ENCODE data around the gene GATAD2B.
"Not testable (repeated sequence)": the region's sequence is repeated elsewhere in the genome, so short reads cannot be mapped to it uniquely, and the experiment has no call there.

The GATAD2B gene

GRCh38 chr1:153776352-153776751 is 146.4 kb downstream of the GATAD2B start:
- DNase-seq: no peak

DNA sequence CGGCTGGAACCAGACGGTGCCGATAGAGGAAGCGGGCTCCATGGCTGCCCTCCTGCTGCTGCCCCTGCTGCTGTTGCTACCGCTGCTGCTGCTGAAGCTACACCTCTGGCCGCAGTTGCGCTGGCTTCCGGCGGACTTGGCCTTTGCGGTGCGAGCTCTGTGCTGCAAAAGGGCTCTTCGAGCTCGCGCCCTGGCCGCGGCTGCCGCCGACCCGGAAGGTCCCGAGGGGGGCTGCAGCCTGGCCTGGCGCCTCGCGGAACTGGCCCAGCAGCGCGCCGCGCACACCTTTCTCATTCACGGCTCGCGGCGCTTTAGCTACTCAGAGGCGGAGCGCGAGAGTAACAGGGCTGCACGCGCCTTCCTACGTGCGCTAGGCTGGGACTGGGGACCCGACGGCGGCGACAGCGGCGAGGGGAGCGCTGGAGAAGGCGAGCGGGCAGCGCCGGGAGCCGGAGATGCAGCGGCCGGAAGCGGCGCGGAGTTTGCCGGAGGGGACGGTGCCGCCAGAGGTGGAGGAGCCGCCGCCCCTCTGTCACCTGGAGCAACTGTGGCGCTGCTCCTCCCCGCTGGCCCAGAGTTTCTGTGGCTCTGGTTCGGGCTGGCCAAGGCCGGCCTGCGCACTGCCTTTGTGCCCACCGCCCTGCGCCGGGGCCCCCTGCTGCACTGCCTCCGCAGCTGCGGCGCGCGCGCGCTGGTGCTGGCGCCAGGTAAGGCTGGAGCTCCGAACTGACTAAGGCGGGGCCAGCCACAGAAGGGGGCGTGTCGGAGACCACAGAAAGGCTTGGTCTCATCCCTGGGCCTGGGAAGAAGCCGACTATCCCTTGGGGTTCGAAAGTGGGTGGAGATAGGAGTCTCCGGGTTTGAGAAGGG is 147.1 kb downstream of the GATAD2B start:
- peak; percentile 88 for DNase-seq

- peak; percentile 84 for DNase-seq
Observed at GRCh38 chr1:153774780-153775457, 147.9 kb downstream of the GATAD2B start, which contains the start of gene SLC27A3. Gene SLC27A3, plus strand, starts transcription at chr1:153775407. Its CDS starts 91 bp downstream, at chr1:153775498.

- no peak for DNase-seq
Observed at GRCh38 chr1:153774026-153774595, 148.7 kb downstream of the GATAD2B start.

DNA sequence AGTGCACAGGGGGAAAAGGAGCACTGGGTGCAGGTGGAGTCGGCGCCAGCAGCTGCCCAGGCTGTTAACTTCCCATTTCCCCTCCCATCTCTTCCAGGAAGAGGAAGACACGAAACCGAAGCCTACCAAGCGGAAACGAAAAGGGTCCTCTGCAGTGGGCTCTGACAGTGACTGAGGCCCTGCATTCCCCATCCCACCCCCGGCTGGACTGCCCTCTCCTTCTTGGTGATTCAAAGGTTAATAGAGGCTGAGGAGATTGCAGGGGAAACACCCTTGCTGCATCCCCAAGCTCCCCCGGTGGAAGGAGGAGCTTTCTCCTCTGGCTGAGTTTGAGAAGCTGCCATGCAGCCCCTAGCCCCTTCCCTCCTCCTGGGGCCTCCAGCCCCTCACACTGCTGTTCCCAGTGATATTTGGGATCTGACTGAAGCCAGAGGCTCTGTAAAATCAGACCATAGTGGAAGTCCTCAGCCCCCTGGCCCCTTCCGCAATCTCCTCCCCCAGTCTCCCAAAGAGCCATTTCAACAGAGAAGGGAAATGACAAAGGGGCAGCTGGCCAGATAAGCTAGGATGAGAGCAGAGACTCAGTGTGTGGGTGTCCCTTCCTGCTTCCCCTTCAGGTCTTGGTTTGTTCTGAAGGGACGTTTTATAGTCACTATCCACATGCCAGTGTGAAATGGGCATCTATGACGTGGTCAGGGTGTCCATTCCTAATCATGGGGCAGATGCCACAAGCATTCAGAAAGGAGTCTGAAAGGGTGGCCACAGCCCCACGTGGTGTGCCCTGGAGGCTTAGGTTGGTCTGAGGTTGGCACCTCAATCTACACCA is 149.5 kb downstream of the GATAD2B start:
- DNase-seq: no peak

DNA sequence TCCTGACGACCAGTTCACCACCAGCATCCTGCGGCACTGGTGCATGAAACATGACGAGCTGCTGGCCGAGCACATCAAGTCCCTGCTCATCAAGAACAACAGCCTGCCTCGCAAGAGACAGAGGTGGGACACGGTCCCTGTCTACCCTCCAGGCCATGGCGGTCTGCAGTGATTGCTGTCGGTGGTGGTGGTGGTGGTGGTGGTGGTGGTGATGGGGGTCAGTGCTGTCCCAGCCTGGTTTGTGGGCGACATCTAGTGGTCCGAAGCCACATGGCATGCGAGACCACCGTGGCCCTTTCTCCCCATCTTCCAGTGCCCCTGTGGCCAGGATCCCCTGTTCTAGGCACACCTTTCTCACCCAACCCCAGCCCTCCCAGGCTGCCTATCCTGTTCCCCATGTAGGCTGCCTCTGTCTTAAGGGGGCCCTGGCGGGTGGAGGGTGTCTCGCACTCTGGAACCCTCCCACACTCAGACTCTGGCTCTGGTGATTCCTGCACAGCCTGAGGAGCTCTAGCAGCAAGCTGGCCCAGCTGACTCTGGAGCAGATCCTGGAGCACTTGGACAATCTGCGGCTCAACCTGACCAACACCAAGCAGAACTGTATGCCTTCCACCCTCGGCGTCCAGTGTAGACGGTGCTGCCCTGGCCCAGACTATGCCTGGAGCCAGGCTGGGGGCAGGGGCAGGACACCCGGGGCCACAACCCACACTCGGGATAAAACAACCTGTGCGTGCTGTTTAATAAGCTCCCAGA is 150.8 kb downstream of the GATAD2B start:
- DNase-seq: peak; percentile 68

- DNase-seq: no peak
Observed at GRCh38 chr1:153771261-153771660, 151.5 kb downstream of the GATAD2B start.

DNA sequence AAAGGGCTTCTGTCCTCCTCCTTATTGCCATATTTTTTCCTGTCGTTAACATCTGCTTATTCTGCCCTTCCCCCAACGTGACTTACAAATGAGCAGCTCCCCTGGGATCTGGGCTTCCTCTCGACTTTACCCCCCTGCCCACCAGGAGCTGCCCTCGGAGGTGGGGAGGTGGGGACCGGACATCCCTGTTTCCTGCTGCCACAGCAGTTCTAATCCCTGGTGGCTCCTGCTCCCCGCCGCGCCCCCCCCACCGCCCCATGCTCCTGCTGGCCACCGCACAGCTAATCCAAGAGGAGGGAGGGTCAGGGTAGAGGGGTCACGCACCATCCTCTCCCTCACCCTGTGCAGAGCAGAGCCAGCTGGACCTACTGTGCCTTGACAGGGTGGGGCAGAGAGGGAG is 152.0 kb downstream of the GATAD2B start:
- peak; percentile 70 for DNase-seq

GRCh38 chr1:153769221-153769620 is 153.6 kb downstream of the GATAD2B start:
- DNase-seq: no peak

DNA sequence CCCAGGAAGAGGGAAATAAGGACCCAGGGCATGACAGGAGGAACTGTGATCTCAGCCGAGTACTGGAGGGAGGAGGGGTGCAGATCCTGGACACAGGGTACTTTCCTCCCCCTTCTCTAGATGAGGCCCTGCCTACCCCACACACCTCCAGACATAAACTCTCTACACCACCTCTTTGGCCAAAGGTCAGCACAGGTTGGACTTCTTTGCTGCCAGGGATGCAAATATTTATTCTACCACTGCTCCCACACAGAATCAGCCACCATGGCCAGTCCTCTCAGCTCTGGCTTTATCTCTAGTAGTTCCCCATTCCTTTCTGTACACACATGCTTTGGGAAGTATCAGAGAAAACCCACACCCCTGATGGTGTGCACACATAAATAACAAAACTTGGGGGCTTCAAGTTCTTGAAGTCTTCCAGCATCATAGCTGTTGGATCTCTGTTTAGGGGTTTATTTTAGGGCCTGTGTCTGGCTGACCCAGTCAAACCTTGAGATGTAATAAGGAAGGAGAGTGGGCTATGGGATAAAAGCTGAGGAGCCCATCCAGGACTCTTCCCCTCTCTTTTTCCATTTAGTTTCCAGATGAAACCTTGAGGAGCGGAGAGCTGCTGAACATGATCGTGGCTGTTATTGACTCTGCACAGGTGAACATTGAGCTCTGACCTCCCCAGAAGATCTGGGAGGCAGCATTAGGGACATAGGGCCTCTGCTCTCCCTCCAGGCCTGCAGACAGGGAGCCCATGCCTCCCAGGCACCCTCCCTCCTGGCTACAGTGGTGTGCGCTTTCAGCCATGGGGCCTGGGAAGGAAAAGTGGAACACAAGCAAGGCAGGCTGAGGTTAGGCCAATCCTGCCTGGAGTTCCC is 154.2 kb downstream of the GATAD2B start:
- no peak for DNase-seq

DNA sequence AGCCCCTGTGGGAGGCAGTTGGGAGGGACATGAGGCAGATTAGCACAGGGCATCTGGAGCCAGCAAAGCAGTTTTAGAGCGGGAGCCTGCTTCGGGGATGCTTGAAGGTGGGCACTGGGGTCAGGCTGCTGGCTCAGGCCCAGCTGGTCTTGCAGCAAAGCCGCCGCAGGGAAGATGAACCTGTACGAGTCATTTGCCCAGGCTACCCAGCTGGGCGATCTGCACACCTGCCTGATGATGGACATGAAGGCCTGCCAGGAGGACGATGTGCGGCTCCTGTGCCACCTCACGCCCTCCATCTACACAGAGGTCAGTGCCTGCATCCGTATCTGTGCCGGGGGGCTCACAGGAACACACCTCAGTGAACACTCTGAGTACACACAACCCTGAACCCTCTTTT is 155.3 kb downstream of the GATAD2B start:
- DNase-seq: no peak

DNA sequence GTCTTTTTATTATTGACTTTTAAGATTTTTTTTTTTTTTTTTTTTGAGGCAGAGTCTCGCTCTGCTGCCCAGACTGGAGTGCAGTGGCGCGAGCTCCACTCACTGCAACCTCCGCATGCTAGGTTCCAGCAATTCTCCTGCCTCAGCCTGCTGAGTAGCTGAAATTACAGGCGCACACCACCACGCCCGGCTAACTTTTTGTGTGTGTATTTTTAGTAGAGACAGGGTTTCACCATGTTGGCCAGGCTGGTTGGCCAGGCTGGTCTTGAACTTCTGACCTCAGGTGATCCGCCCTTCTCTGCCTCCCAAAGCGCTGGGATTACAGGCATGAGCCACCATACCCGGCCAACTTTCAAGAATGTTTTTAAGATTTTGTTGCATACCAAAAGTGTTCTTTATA is 156.1 kb downstream of the GATAD2B start:
- DNase-seq: not testable (repeated sequence)

- DNase-seq: no peak
Observed at GRCh38 chr1:153764310-153764709, 158.5 kb downstream of the GATAD2B start.

DNA sequence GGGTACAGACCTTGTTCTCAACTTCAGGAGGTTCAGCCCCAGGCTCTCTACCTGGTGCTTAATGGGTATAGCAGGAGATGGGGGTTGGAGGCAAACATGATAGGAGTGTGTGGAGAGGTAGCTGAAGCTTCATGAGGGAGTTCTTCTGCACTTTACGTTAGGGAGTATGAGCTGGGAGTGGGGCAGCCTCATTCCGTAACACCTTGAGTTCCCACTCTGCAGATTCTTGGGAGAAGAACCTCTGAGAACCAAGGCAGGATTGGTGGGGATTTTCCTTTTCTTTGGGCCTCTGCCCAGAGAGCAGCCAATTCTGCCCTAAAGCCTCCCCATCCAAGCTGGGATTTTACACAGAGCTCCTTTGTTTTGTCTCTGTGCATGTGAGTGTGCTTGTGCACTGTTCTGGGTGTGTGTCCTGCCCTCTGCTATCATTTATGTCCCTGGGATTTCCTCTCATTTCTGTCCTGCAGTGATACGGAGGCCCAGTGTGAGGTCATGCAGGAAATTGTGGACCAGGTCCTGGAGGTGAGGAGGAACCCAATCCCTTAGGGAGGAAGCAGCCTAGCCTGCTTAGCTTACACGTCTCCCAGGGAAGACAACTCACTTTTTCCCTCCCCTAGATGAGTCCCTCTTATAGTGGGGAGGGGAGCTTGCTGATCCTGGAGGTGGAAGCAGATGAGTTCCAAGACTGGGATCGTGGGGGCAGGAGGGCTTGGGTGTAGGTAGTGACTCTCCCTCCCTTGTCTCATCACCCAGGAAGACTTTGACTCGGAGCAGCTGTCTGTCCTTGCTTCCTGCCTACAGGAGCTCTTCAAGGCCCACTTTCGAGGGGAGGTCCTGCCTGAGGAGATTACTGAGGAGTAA is 159.2 kb downstream of the GATAD2B start:
- no peak for DNase-seq

- DNase-seq: no peak
Observed at GRCh38 chr1:153760440-153760839, 162.3 kb downstream of the GATAD2B start.

Measured in NCI-H82 (cell line).